Heart left ventricle (tissue), 16 donors: ENCODE data around the gene MAML2. TPM values are rescaled to one million over a fixed set of nuclear protein-coding genes. Genes with fewer than 3 reads are reported as not detected.

Source experiments
- ATAC-seq, 4 donors: fragments of 200-7000 bp; cut with Tn5 transposase; one replicate each; pipeline ENCODE4 v1.9.1; 2020 to 2022; ENCODE audit warnings: moderate library complexity in 4 of 4, mild to moderate bottlenecking in 3 of 4, moderate number of reproducible peaks in 1 of 4
- DNase-seq, 5 donors: peaks; one replicate each; pipeline ENCODE4 v3.0.0-alpha.2; 2020
- H3K27ac ChIP-seq, 12 donors: fragments of 200-600 bp; sonication (generic) in 4 of 12; one replicate each; pipeline versions ENCODE4 v1.5.0 to v1.8.0; 2016 to 2022; ENCODE audit warnings: mild to moderate bottlenecking in 2 of 12
- H3K27me3 ChIP-seq, 9 donors: fragments of 200-600 bp; sonication (generic) in 2 of 9; one replicate each; pipeline versions ENCODE4 v1.5.1 to v1.8.0; 2016 to 2022; ENCODE audit warnings: mild to moderate bottlenecking in 3 of 9
- H3K36me3 ChIP-seq, 9 donors: fragments of 200-600 bp; sonication (generic) in 2 of 9; one replicate each; pipeline versions ENCODE4 v1.5.0 to v1.8.0; 2018 to 2022; ENCODE audit warnings: mild to moderate bottlenecking in 2 of 9
- H3K4me1 ChIP-seq, 12 donors: fragments of 200-600 bp; sonication (generic) in 4 of 12; one replicate each; pipeline versions ENCODE4 v1.5.0 to v1.8.0; 2016 to 2022; ENCODE audit warnings: mild to moderate bottlenecking in 3 of 12
- H3K4me3 ChIP-seq, 12 donors: fragments of 200-600 bp; sonication (generic) in 4 of 12; one replicate each; pipeline versions ENCODE4 v1.5.0 to v1.8.0; 2017 to 2022; ENCODE audit warnings: mild to moderate bottlenecking in 9 of 12, moderate library complexity in 4 of 12
- H3K9me3 ChIP-seq, 12 donors: fragments of 200-600 bp; sonication (generic) in 4 of 12; one replicate each; pipeline versions ENCODE4 v1.5.0 to v1.8.0; 2016 to 2022; ENCODE audit warnings: mild to moderate bottlenecking in 1 of 12
- POLR2A ChIP-seq, 2 donors: fragments of 450-650 bp; IDR thresholded peaks; one replicate each; pipeline ENCODE4 v1.6.1; 2017; ENCODE audit warnings: antibody characterized with exemption in 2 of 2, mild to moderate bottlenecking in 2 of 2, moderate library complexity in 2 of 2
- WGBS, 4 donors: extraction: QIAGEN DNeasy Blood & Tissue Kit in 2 of 4; methylation state at CpG; one replicate each; pipeline versions ENCODE4 v1.1.5 to v1.1.7; 2013 to 2018; 5-methylcytosine and 5-hydroxymethylcytosine counted together
- intact Hi-C, 10 donors: fragments of 100-400 bp; cut with DNase I; formaldehyde crosslinking; loops; one replicate each; pipeline versions ENCODE4 v1.11.1 to v1.14.2; 2022
- polyA plus RNA-seq, 2 donors: library from polyadenylated mRNA; stranded (reverse); fragments of 200-250 nt; gene quantifications; one replicate each; pipeline ENCODE4 v1.2.3, GENCODE V29; 2013
- total RNA-seq, 9 donors: library from RNA; depleted of rRNA in 2 of 9; stranded (reverse); fragments of >200 nt in 2 of 9; fragmentation: NEBNext Ultra II Directional in 3 of 9; extraction: Animal tissue kit (Norgen Biotek cat#: 25700) in 3 of 9; gene quantifications; one replicate each; pipeline versions ENCODE4 v1.1.0 to v1.2.4, GENCODE V29; 2016 to 2023
- TF ChIP-seq, protein P1 (sequence below), 12 donors: fragments of 200-600 bp; sonication (generic) in 4 of 12; IDR thresholded peaks; one replicate each; pipeline versions ENCODE4 v1.5.0 to v1.8.0; 2018 to 2022; ENCODE audit warnings: antibody characterized with exemption in 12 of 12, mild to moderate bottlenecking in 5 of 12
- donor health status: ischemic (EF 13 %, LVEDD 7.1; RV severe dilation, severe dysfunction).
- donor health status: healthy with polysubstance abuse.
- donor health status: DM: no; HTN: yes; CAD: no.
- donor health status: DM: no; HTN: no; CAD: no.
- donor health status: ischemic (EF 25% LVEDD 6.9; RV normal size, moderate dysfunction).
- donor health status: ischemic (EF 25% LVEDD 5.7; RV mildly dilated, moderate dysfunction).
- donor health status: healthy.
- donor health status: DM: yes; HTN: yes; CAD: no.
- donor health status: ischemic (EF 35%, LVEDD 5.7; RV mildly dilated, moderate dysfunction).
- donor health status: nonischemic (EF 11% LVEDD 7.7; RV severe dilation, severe dysfunction).
- donor health status: DM: yes; HTN: yes; CAD: no.
- donor health status: PGD.
- donor health status: ischemic (EF 29% LVEDD 5.4; RV normal size, mild dysfunction).
- donor health status: nonischemic (EF 23%, LVEDD 6.1; RV moderate dilation, normal function).

The MAML2 gene
- total and polyA plus RNA-seq, 11 donors = 1.3 to 10.8 (median 4.8) TPM

- H3K27me3 ChIP-seq = no peaks in the 10 kb centered on the region
- no peaks in the 10 kb centered on the region for H3K9me3 ChIP-seq
- DNase-seq = no peak
- ATAC-seq = no peak
- TF ChIP-seq, protein P1, sequence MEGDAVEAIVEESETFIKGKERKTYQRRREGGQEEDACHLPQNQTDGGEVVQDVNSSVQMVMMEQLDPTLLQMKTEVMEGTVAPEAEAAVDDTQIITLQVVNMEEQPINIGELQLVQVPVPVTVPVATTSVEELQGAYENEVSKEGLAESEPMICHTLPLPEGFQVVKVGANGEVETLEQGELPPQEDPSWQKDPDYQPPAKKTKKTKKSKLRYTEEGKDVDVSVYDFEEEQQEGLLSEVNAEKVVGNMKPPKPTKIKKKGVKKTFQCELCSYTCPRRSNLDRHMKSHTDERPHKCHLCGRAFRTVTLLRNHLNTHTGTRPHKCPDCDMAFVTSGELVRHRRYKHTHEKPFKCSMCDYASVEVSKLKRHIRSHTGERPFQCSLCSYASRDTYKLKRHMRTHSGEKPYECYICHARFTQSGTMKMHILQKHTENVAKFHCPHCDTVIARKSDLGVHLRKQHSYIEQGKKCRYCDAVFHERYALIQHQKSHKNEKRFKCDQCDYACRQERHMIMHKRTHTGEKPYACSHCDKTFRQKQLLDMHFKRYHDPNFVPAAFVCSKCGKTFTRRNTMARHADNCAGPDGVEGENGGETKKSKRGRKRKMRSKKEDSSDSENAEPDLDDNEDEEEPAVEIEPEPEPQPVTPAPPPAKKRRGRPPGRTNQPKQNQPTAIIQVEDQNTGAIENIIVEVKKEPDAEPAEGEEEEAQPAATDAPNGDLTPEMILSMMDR (IDR thresholded peaks at IDR 0.05) = no peak
- TF ChIP-seq POLR2A (IDR thresholded peaks at IDR 0.05) = no peak
- WGBS, 4 donors = 91 to 94% (median 93%) methylated on average over 10 of the region's 10 CpGs
- no peak overlapping the region for H3K27ac ChIP-seq
- H3K4me3 ChIP-seq = no peak overlapping the region
- intact Hi-C loops = no loop called here
- H3K36me3 ChIP-seq = no peaks in the 10 kb centered on the region
- peaks cover 0 to 57% (median 24%) of the 10 kb centered on the region in 12 donors for H3K4me1 ChIP-seq
These were observed 20.0 kb downstream of the MAML2 start for GRCh38 chr11:96322775-96323641.

GRCh38 chr11:96321091-96321490 is 21.9 kb downstream of the MAML2 start:
- TF ChIP-seq, protein P1 (IDR thresholded peaks at IDR 0.05) = no peak
- TF ChIP-seq POLR2A (IDR thresholded peaks at IDR 0.05) = no peak
- no peaks in the 10 kb centered on the region for H3K36me3 ChIP-seq
- ATAC-seq = no peak
- H3K4me1 ChIP-seq = peaks cover 0 to 76% (median 37%) of the 10 kb centered on the region in 12 donors
- H3K27me3 ChIP-seq = no peaks in the 10 kb centered on the region
- no peak overlapping the region for H3K27ac ChIP-seq
- H3K4me3 ChIP-seq = no peak overlapping the region
- H3K9me3 ChIP-seq = no peaks in the 10 kb centered on the region
- intact Hi-C loops = no loop called here
- 91 to 94% (median 93%) methylated on average over 5 of the region's 5 CpGs for WGBS, 4 donors
- no peak for DNase-seq

GRCh38 chr11:96319898-96320656 is 22.9 kb downstream of the MAML2 start:
- H3K9me3 ChIP-seq = no peaks in the 10 kb centered on the region
- ATAC-seq (no peak), DNase-seq (no peak)
- TF ChIP-seq, protein P1 (IDR thresholded peaks at IDR 0.05) = no peak
- no peak for TF ChIP-seq POLR2A (IDR thresholded peaks at IDR 0.05)
- H3K27ac ChIP-seq = no peak overlapping the region
- H3K4me1 ChIP-seq = peaks cover 0 to 76% (median 41%) of the 10 kb centered on the region in 12 donors
- intact Hi-C loops = no loop called here
- no peaks in the 10 kb centered on the region for H3K27me3 ChIP-seq
- 53 to 80% (median 72%) methylated on average over 2 of the region's 2 CpGs for WGBS, 4 donors
- no peak overlapping the region for H3K4me3 ChIP-seq
- H3K36me3 ChIP-seq = no peaks in the 10 kb centered on the region

DNA sequence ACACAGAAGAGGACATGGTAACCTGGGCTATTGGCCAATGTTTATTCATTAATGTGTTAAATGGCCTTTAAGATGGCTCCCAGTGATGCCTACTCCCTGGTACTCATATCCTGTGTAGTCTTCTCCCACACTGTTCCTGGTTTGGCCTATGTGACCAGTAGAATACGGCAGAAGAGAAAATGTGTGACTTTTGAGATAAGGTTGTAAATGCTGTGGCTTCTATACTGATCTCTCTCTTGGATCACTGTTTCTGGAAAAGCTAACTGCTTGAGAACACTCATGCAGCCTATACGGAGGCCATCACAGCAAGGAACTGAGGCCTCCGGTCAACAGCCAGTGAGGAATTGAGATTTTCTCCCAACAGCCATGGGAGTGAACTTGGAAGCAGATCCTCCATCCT is 24.1 kb downstream of the MAML2 start:
- ATAC-seq = no peak
- Histone ChIP-seq H3K27me3 (no peaks in the 10 kb centered on the region), H3K36me3 (no peaks in the 10 kb centered on the region), H3K9me3 (no peaks in the 10 kb centered on the region), H3K4me1 (peaks cover 0 to 81% (median 47%) of the 10 kb centered on the region in 12 donors), H3K27ac (no peak overlapping the region), H3K4me3 (no peak overlapping the region)
- intact Hi-C loops = no loop called here
- no peak for DNase-seq
- TF ChIP-seq POLR2A (IDR thresholded peaks at IDR 0.05) = no peak
- TF ChIP-seq, protein P1 (IDR thresholded peaks at IDR 0.05) = no peak
- WGBS, 4 donors = 78 to 87% (median 79%) methylated on average over 3 of the region's 3 CpGs
